H9 (cell line): ENCODE results near the gene RANBP6. TPM values are rescaled to one million over a fixed set of nuclear protein-coding genes. Genes with fewer than 3 reads are reported as not detected.

Experiments used
- DNase-seq: peaks from one replicate; pipeline ENCODE4 v3.0.0-alpha.2; 2017
- H2AFZ ChIP-seq: one replicate; pipeline ENCODE4 v1.6.1; 2013; ENCODE audit warnings: mild to moderate bottlenecking, low read length, control low read depth, moderate library complexity
- H2AK5ac ChIP-seq: 2 replicates; pipeline ENCODE4 v1.6.1; 2013; ENCODE audit warnings: low read length, control low read depth, mixed read lengths; ENCODE audit not compliant: insufficient read length
- H2BK120ac ChIP-seq: one replicate; pipeline ENCODE4 v1.6.1; 2013; ENCODE audit warnings: low read depth, mild to moderate bottlenecking, low read length, control low read depth, inconsistent platforms; ENCODE audit not compliant: poor library complexity, severe bottlenecking
- H2BK12ac ChIP-seq: 2 replicates; pipeline ENCODE4 v1.6.1; 2013; ENCODE audit warnings: low read length, control low read depth, mixed read lengths, low read depth; ENCODE audit not compliant: insufficient read length
- H2BK15ac ChIP-seq: 2 replicates; pipeline ENCODE4 v1.6.1; 2013; ENCODE audit warnings: low read depth, low read length, control low read depth
- H2BK20ac ChIP-seq: one replicate; pipeline ENCODE4 v1.6.1; 2013; ENCODE audit warnings: low read depth, mild to moderate bottlenecking, low read length, control low read depth, inconsistent platforms; ENCODE audit not compliant: poor library complexity, severe bottlenecking
- H2BK5ac ChIP-seq: 2 replicates; pipeline ENCODE4 v1.6.1; 2013; ENCODE audit warnings: low read length, control low read depth, mixed read lengths; ENCODE audit not compliant: insufficient read length
- H3K14ac ChIP-seq: 2 replicates; pipeline ENCODE4 v1.6.1; 2013; ENCODE audit warnings: low read length, control low read depth; ENCODE audit not compliant: insufficient read depth
- H3K18ac ChIP-seq: 2 replicates; pipeline ENCODE4 v1.6.1; 2013; ENCODE audit warnings: low read depth, mild to moderate bottlenecking, mixed read lengths, low read length, control low read depth; ENCODE audit not compliant: insufficient read length
- H3K23ac ChIP-seq: 2 replicates; pipeline ENCODE4 v1.6.1; 2013; ENCODE audit warnings: low read length, control low read depth, mixed read lengths, low read depth; ENCODE audit not compliant: insufficient read length
- H3K23me2 ChIP-seq: 2 replicates; pipeline ENCODE4 v1.6.1; 2013; ENCODE audit warnings: low read depth, mild to moderate bottlenecking, mixed read lengths, low read length, control low read depth; ENCODE audit not compliant: insufficient read length, poor library complexity, severe bottlenecking
- H3K27ac ChIP-seq: 2 replicates; pipeline ENCODE4 v1.5.1; 2013; ENCODE audit warnings: low read length, control low read depth, mixed read lengths, low read depth; ENCODE audit not compliant: insufficient read length
- H3K27me3 ChIP-seq: 2 replicates; pipeline ENCODE4 v1.6.1; 2013; ENCODE audit warnings: low read length, control low read depth, inconsistent platforms; ENCODE audit not compliant: insufficient read depth
- H3K4ac ChIP-seq: 2 replicates; pipeline ENCODE4 v1.6.1; 2013; ENCODE audit warnings: low read depth, mild to moderate bottlenecking, control low read depth, inconsistent platforms, low read length, moderate library complexity
- H3K4me1 ChIP-seq: 2 replicates; pipeline ENCODE4 v1.6.1; 2013; ENCODE audit warnings: low read length, control low read depth, inconsistent platforms; ENCODE audit not compliant: insufficient read depth
- H3K4me2 ChIP-seq: 2 replicates; pipeline ENCODE4 v1.6.1; 2013; ENCODE audit warnings: low read length, control low read depth, mixed read lengths; ENCODE audit not compliant: insufficient read length, insufficient read depth
- H3K56ac ChIP-seq: 2 replicates; pipeline ENCODE4 v1.6.1; 2013; ENCODE audit warnings: low read depth, mild to moderate bottlenecking, mixed read lengths, low read length, control low read depth; ENCODE audit not compliant: insufficient read length
- H3K79me1 ChIP-seq: 2 replicates; pipeline ENCODE4 v1.6.1; 2013; ENCODE audit warnings: low read depth, mild to moderate bottlenecking, moderate library complexity, low read length, control low read depth, inconsistent platforms; ENCODE audit not compliant: insufficient read depth, poor library complexity, severe bottlenecking
- H3K79me2 ChIP-seq: 2 replicates; pipeline ENCODE4 v1.6.1; 2013; ENCODE audit warnings: low read length, control low read depth, inconsistent platforms; ENCODE audit not compliant: insufficient read depth
- H3K9ac ChIP-seq: 2 replicates; pipeline ENCODE4 v1.6.1; 2013; ENCODE audit warnings: low read length, control low read depth, mixed read lengths; ENCODE audit not compliant: insufficient read length; ENCODE audit errors: extremely low read depth
- H3K9me3 ChIP-seq: one replicate; pipeline ENCODE4 v1.6.1; 2013; ENCODE audit warnings: low read depth, low read length, inconsistent platforms; ENCODE audit not compliant: control insufficient read depth
- H3T11ph ChIP-seq: one replicate; pipeline ENCODE4 v1.6.1; 2013; ENCODE audit warnings: mild to moderate bottlenecking, low read length, control low read depth, inconsistent platforms
- H4K20me1 ChIP-seq: one replicate; pipeline ENCODE4 v1.6.1; 2013; ENCODE audit not compliant: control insufficient read depth, insufficient read length, insufficient read depth
- H4K5ac ChIP-seq: 2 replicates; pipeline ENCODE4 v1.6.1; 2013; ENCODE audit warnings: low read depth, mild to moderate bottlenecking, mixed read lengths, low read length, control low read depth; ENCODE audit not compliant: insufficient read length
- H4K8ac ChIP-seq: replicated peaks from 2 replicates; pipeline ENCODE4 v1.6.1; 2013; ENCODE audit warnings: low read length, control low read depth, mixed read lengths, low read depth; ENCODE audit not compliant: insufficient read length
- H4K91ac ChIP-seq: 2 replicates; pipeline ENCODE4 v1.6.1; 2013; ENCODE audit warnings: low read depth, mild to moderate bottlenecking, moderate library complexity, mixed read lengths, low read length, control low read depth; ENCODE audit not compliant: insufficient read length
- H3K27ac Mint-ChIP-seq, 3 experiments: 2 replicates in 2 of 3; 3 replicates in 1 of 3; pipeline ENCODE4 v1.8.0; 2020 to 2021; ENCODE audit warnings: mixed read lengths in 3 of 3, mild to moderate bottlenecking in 1 of 3, moderate library complexity in 1 of 3
- H3K27me3 Mint-ChIP-seq: 2 replicates; pipeline ENCODE4 v1.8.0; 2021; ENCODE audit warnings: low read depth, mild to moderate bottlenecking, moderate library complexity, mixed read lengths
- H3K36me3 Mint-ChIP-seq, 3 experiments: 2 replicates in 2 of 3; 3 replicates in 1 of 3; pipeline ENCODE4 v1.8.0; 2020 to 2021; ENCODE audit warnings: low read depth in 3 of 3, mixed read lengths in 3 of 3; ENCODE audit not compliant: insufficient read depth in 1 of 3
- H3K4me1 Mint-ChIP-seq, 2 experiments: 2 replicates each; pipeline ENCODE4 v1.8.0; 2020; ENCODE audit warnings: mixed read lengths in 2 of 2
- H3K4me3 Mint-ChIP-seq, 2 experiments: 2 replicates in 1 of 2; 3 replicates in 1 of 2; pipeline ENCODE4 v1.8.0; 2020 to 2021; ENCODE audit warnings: mild to moderate bottlenecking in 2 of 2, mixed read lengths in 2 of 2, moderate library complexity in 1 of 2
- H3K9me3 Mint-ChIP-seq, 2 experiments: 2 replicates in 1 of 2; 3 replicates in 1 of 2; pipeline ENCODE4 v1.8.0; 2020; ENCODE audit warnings: mild to moderate bottlenecking in 2 of 2, mixed read lengths in 2 of 2, moderate library complexity in 1 of 2
- WGBS: extraction: QIAGEN DNeasy Blood & Tissue Kit; methylation state at CpG from one replicate; pipeline ENCODE4 v1.1.7; 2013; ENCODE audit warnings: missing lambda C conversion rate, low lambda C conversion rate, mixed read lengths; ENCODE audit not compliant: insufficient read length; ENCODE audit errors: extremely low coverage; 5-methylcytosine and 5-hydroxymethylcytosine counted together
- total RNA-seq: library from RNA; stranded (reverse); gene quantifications from 2 replicates; pipeline ENCODE4 v1.2.1, GENCODE V29; 2021
- TF ChIP-seq, protein P1 (sequence below): fragments of 200-600 bp; sonication (generic); conservative IDR thresholded peaks from 3 replicates; pipeline ENCODE4 v1.8.0; 2021; ENCODE audit warnings: antibody characterized with exemption, mild to moderate bottlenecking

The RANBP6 gene
- total RNA-seq, 1 experiment from 2014 or later = 19.1 TPM

GRCh38 chr9:6007770-6008168, 7.7 kb downstream of the RANBP6 start:
- Histone ChIP-seq H4K5ac (no peak overlapping the region), H2BK120ac (no peak overlapping the region), H2AFZ (no peak overlapping the region), H3K23me2 (peaks cover 6% of the 10 kb centered on the region), H3K27ac (no peak overlapping the region), H2BK20ac (no peak overlapping the region), H3K27me3 (no peaks in the 10 kb centered on the region), H3K4me1 (no peaks in the 10 kb centered on the region), H3T11ph (no peak overlapping the region), H3K9me3 (no peaks in the 10 kb centered on the region), H4K8ac (no peak overlapping the region), H3K18ac (no peak overlapping the region), H2AK5ac (no peak overlapping the region), H2BK15ac (no peak overlapping the region), H2BK12ac (no peak overlapping the region), H3K56ac (no peak overlapping the region), H4K91ac (no peak overlapping the region), H3K79me2 (no peaks in the 10 kb centered on the region; the same call in 1 of the 2 replicates), H3K23ac (no peak overlapping the region), H3K4me2 (peak overlapping the region; percentile 72), H3K9ac (peak overlapping the region; percentile 57), H3K14ac (no peak overlapping the region), H3K79me1 (peaks cover 2% of the 10 kb centered on the region), H2BK5ac (no peak overlapping the region), H4K20me1 (no peaks in the 10 kb centered on the region), H3K4ac (no peak overlapping the region)
- Mint-ChIP-seq H3K4me1 (peaks cover 17 to 20% of the 10 kb centered on the region in 2 experiments), H3K36me3 (peaks cover 9 to 15% (median 11%) of the 10 kb centered on the region in 3 experiments; a peak in 6 of 7 replicates), H3K9me3 (no peaks in the 10 kb centered on the region), H3K27me3 (no peaks in the 10 kb centered on the region), H3K27ac (no peak overlapping the region; a peak in 1 of 7 replicates), H3K4me3 (peak overlapping the region; percentile 88 to 97)
- DNase-seq = peak; percentile 86
- TF ChIP-seq, protein P1, sequence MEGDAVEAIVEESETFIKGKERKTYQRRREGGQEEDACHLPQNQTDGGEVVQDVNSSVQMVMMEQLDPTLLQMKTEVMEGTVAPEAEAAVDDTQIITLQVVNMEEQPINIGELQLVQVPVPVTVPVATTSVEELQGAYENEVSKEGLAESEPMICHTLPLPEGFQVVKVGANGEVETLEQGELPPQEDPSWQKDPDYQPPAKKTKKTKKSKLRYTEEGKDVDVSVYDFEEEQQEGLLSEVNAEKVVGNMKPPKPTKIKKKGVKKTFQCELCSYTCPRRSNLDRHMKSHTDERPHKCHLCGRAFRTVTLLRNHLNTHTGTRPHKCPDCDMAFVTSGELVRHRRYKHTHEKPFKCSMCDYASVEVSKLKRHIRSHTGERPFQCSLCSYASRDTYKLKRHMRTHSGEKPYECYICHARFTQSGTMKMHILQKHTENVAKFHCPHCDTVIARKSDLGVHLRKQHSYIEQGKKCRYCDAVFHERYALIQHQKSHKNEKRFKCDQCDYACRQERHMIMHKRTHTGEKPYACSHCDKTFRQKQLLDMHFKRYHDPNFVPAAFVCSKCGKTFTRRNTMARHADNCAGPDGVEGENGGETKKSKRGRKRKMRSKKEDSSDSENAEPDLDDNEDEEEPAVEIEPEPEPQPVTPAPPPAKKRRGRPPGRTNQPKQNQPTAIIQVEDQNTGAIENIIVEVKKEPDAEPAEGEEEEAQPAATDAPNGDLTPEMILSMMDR = no peak
- no CpG with 5 or more reads among the region's 54 CpGs for WGBS
